Testis (tissue), 3 donors: ENCODE measurements around the gene DDX3Y. TPM values are rescaled to one million over a fixed set of nuclear protein-coding genes. Genes with fewer than 3 reads are reported as not detected.

Source experiments
- DNase-seq: peaks from one replicate; pipeline ENCODE4 v3.0.0-alpha.2; 2019
- H3K27ac ChIP-seq, 2 donors: fragments of 200-600 bp; sonication (generic); one replicate each; pipeline ENCODE4 v1.5.1; 2019
- H3K27me3 ChIP-seq: fragments of 200-600 bp; sonication (generic); one replicate; pipeline ENCODE4 v1.5.1; 2019
- H3K36me3 ChIP-seq: fragments of 200-600 bp; sonication (generic); one replicate; pipeline ENCODE4 v1.5.1; 2017; ENCODE audit warnings: low read depth; ENCODE audit errors: missing control alignments
- H3K4me1 ChIP-seq: fragments of 200-600 bp; sonication (generic); one replicate; pipeline ENCODE4 v1.5.1; 2019
- H3K4me3 ChIP-seq, 2 donors: fragments of 200-600 bp; sonication (generic); one replicate each; pipeline ENCODE4 v1.5.1; 2017 to 2019
- H3K9me3 ChIP-seq: fragments of 200-600 bp; sonication (generic); one replicate; pipeline ENCODE4 v1.5.1; 2017
- CTCF ChIP-seq, 3 experiments: fragments of 450-650 bp in 2 of 3; fragments of 200-600 bp in 1 of 3; sonication (generic) in 1 of 3; IDR thresholded peaks; one replicate each; pipeline ENCODE4 v1.5.1; 2016 to 2019; ENCODE audit warnings: antibody characterized with exemption in 3 of 3, mild to moderate bottlenecking in 2 of 3, moderate library complexity in 1 of 3
- POLR2A ChIP-seq: fragments of 450-650 bp; IDR thresholded peaks from one replicate; pipeline ENCODE4 v1.6.1; 2017; ENCODE audit warnings: antibody characterized with exemption, mild to moderate bottlenecking, moderate library complexity
- WGBS, 2 donors: methylation state at CpG; one replicate each; pipeline ENCODE4 v1.1.5; 2018; 5-methylcytosine and 5-hydroxymethylcytosine counted together
- intact Hi-C: fragments of 100-400 bp; cut with DNase I; formaldehyde crosslinking; loops from one replicate; pipeline ENCODE4 v1.15.1; 2023; ENCODE audit warnings: low total_unique reads
- polyA plus RNA-seq: library from polyadenylated mRNA; stranded (reverse); fragments of 350-450 nt; fragmentation: Illumina TruSeq; extraction: RNeasy Lipid Tissue Mini Kit (QIAGEN cat#74804); gene quantifications from one replicate; pipeline ENCODE4 v1.2.3, GENCODE V29; 2014; ENCODE audit warnings: low read depth, low replicate concordance; ENCODE audit not compliant: insufficient read depth
- total RNA-seq, 2 donors: library from RNA; depleted of rRNA; stranded (reverse); fragments of >200 nt; gene quantifications; one replicate each; pipeline ENCODE4 v1.2.3, GENCODE V29; 2016

Gene DDX3Y
- total and polyA plus RNA-seq, 3 donors from 2014 or later = 95.8 to 144 (median 106) TPM

- intact Hi-C loops = no loop called here
- H3K27ac ChIP-seq = no peak overlapping the region
- H3K4me1 ChIP-seq = no peaks in the 10 kb centered on the region
- H3K27me3 ChIP-seq = no peaks in the 10 kb centered on the region
- 77 to 82% methylated on average over 5 of the region's 5 CpGs for WGBS, 2 donors
- DNase-seq = no peak
- no peak overlapping the region for H3K4me3 ChIP-seq
- no peaks in the 10 kb centered on the region for H3K36me3 ChIP-seq
- TF ChIP-seq CTCF (IDR thresholded peaks at IDR 0.05) = no peak
- TF ChIP-seq POLR2A = no peak
- H3K9me3 ChIP-seq = no peaks in the 10 kb centered on the region
These were observed 37.3 kb downstream of the DDX3Y start for GRCh38 chrY:12941725-12942687.

Other genes starting within 250 kb of the DDX3Y start
- gene USP9Y, start 203.6 kb upstream of the DDX3Y start, total RNA-seq = 10 to 100 TPM; 36.5 to 38.9 TPM
- gene USP9Y, start 203.6 kb upstream of the DDX3Y start, polyA plus RNA-seq = 13.7 TPM